Esophagus mucosa (tissue), 1 donor: ENCODE data around the gene SPTSSB. TPM values are rescaled to one million over a fixed set of nuclear protein-coding genes. Genes with fewer than 3 reads are reported as not detected.

Experiments
- ATAC-seq: fragments of 200-7000 bp; cut with Tn5 transposase; one replicate; pipeline ENCODE4 v1.9.1; 2020
- total RNA-seq: library from RNA; stranded (reverse); gene quantifications from one replicate; pipeline ENCODE4 v1.2.4, GENCODE V29; 2023
- donor health status: DM: yes; HTN: yes; CAD: no.

SPTSSB gene
- total RNA-seq, 1 donor from 2014 or later = 3.2 TPM

DNA sequence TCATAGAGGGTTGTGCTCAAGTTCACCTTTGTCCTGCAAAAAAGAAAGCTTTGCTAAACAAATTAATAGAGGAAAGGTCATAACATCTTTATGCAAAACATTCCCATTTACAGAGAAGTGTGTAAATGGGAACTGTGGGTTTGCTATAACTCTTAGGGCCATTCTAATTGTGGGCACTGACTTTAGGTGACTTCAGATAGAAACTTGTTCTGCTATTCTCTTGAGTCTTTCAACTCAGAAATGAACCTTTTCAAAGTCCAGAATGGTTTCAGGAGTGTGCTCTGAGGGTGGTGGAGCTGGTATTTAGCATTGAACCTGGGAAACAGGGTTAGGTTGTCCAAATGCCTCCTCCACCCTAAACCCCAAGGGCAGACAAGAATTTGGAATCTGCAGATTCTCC lies 34.0 kb downstream of the SPTSSB start:
- ATAC-seq = no peak

- ATAC-seq = no peak
Observed at GRCh38 chr3:161336661-161337060, 34.7 kb downstream of the SPTSSB start.

DNA sequence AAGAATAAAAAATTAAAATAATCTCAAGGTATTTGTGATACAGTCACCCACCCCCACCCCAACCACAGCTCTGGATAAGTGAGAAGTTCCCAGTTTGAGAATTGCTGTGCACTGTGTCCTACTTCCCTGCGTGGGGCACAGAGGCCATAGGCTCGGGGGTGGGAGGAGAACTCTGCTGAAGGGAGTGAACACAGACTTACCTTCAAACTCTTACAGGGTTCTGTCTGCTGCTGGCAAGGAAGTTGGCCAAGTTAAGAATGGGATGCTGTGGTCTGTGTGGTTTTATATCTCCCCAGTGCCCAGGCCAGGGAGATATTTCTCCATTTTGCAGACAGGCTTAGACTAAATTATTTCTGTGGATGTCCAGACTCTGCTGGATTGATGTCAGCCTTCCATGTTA lies 37.6 kb downstream of the SPTSSB start:
- ATAC-seq = no peak

- no peak for ATAC-seq
Observed at GRCh38 chr3:161332792-161333191, 38.5 kb downstream of the SPTSSB start.

DNA sequence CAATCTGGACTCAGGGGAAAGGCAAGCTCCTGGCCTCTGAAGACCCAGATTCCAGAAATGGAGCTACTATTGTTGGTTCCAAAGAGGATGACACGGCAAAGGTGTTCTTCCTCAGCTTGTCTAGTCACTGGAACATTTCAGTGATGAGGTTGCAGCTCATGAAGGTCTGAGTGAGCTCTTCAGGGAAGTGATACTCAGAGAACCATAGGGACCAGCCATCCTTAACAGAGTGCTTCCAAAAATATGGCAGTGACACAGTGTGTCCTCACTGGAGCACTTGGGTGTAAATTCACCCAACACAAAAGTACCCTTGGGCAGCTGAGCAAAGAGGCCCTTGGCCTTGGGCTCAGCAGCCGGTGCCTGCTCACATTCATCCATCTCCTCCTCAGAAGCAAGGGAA lies 46.3 kb downstream of the SPTSSB start:
- ATAC-seq = no peak

GRCh38 chr3:161323926-161324621 lies 47.2 kb downstream of the SPTSSB start:
- ATAC-seq = no peak

DNA sequence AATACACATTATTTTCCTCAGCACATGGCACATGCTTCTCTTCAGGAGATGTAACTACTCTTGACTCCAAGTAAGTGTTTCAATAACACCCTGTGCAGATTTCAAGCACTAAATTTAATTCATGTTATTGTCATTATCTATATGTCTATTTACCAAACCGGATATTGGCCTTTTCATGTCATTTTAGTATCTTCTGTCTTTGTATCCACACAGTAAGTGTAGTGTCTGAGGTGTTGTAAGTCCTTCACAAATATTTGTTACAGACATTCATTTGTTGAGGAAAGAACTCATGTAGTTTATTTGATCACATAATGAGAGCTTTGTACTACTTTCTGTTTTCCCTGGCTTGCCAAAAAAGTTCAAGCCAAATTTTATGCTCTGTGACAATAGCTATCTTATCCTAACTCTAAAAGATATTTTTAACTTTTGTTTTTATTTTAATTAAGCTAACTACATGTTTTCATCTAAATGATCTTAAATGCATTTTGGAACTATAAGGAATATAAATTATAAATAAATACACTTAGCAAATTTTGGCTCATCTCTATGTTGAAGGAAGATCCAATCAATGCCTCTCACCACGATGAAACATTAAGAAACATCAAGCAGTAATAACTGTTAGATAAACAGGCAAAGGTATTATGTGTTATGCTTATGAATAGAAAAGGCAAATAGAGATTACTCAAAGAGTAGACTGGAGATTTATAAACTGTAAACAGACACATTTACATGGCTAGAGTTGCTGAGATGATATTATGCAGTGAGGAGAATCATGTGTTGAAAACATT lies 48.3 kb downstream of the SPTSSB start:
- no peak for ATAC-seq

- ATAC-seq = no peak
Observed at GRCh38 chr3:161320837-161321236, 50.5 kb downstream of the SPTSSB start.

DNA sequence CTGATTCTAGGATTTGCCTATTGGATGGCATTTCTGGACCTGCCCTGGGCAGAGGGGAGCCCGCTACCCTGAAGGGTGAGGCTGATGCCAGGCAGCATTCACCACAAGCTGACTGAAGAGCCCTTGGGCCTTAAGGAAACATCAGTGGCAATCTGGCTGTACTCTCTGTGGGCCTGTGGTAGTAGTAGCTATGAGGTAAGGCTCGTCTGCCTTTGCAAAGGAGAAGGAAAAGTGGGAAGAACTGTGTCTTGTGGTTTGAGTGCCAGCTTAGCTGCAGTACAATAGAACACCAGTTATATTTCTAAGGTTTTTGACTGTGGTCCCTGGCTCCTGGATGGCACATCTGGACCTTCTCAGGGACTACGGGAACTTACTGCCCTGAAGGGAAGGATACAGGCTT lies 51.5 kb downstream of the SPTSSB start:
- no peak for ATAC-seq

GRCh38 chr3:161317077-161317476 lies 54.2 kb downstream of the SPTSSB start:
- no peak for ATAC-seq

DNA sequence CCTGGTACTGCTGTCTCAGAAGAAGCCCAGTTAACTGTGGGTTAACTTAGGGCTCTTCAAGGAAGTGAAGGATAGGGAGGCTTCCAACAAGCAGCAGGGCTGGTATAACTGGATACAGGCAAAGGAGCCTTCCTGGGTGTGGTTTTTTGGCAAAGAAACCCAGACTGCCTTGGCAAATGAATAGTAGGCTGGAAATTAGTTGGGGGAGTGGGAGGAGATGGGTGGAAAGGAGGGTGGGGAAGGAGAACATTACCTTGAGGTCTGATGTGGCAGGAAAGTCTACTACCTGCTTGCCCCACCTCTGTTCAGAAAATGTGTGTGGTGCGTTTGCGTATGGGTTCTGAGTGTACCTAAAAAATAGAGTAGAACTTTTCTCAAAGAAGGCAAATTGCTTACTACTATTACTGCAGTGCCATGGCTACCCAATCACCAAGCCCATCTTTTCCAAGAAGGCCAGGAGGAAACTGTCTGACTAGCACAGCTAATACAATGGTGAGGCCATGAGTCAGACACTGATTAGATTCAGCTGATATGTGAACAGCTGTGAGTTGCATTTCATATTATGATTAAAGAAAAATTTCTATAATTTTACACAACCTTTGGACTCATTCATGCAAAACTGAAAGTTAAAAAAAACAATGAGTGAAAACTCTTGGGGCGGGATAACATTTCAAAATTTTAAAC lies 55.2 kb downstream of the SPTSSB start:
- ATAC-seq = peak; percentile 97

GRCh38 chr3:161314836-161315395 lies 56.4 kb downstream of the SPTSSB start:
- ATAC-seq = peak; percentile 74

DNA sequence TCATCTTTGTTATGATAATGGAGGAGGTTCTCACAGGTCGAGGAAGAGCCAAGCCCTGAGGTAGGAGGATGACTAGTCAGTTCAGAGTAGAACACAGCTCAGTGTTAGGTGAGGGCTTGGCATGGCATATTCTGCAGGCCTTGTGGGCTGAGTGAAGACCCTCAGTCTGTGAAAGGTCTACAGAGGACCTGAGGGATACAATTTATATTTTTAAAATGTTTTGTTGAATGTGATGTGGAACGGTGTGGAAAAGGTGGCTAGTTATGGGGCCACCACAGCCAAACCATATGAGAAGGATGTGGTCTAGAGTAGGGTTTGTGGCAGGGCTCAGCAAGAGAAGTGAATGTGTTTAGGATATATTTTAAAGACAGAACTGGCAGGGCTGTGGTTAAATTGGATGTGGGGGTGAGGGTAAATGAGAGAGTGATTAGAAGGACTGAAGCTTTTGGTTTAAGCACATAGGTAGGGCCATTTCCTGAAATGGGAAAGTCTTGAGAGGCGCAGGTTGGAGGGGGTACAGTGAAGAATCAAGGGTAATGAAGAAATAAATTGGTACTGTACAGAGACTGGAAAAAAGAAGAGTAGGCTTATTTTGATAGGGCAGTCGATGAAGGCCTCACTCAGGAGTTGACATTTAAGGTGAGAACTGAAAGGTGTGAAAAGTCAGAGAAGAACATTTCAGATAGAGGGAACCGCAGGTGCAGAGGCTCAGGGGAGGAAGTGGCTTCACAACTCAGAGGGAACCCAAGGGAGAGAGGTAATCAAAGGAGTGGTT lies 60.5 kb downstream of the SPTSSB start:
- no peak for ATAC-seq

DNA sequence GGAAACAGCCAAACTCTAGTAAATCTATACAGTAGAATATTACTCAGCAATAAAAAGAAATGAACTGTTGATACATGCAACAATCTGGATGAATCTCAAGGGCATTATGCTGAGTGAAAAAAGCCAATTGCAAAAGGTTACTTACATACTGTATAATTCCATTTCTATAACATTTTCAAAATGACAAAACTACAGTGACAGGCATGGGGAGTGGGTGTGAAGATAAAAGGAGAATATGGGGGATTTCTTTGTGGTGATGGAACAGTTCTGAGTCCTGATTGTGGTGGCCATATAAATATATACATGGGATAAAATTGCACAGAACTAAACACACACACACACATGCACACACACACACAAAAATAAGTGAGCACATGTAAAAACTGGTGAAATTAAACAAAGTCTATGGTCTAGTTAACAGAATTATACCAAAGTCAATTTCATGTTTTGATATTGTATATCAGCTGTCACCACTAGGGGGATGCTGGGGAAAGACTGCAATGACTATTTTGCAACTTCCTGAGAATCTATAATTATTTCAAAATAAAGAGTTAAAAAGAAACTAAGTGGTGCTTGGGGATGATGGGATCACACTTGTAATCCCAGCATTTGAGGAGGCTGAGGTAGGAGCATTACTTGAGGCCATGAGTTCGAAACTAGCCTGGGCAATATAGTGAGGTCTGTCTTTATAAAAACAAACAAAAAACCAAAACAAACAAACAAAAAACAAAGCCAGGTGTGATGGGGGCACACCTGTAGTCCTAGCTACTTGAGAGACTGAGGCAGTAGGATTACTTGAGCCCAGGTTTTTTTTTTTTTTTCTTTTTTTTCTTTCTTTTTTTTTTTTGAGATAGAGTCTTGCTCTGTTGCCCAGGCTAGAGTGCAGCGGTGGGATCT lies 66.0 kb downstream of the SPTSSB start:
- no peak for ATAC-seq

GRCh38 chr3:161296814-161297213 lies 74.5 kb downstream of the SPTSSB start:
- peak; percentile 56 for ATAC-seq

- no peak for ATAC-seq
Observed at GRCh38 chr3:161295325-161295724, 76.0 kb downstream of the SPTSSB start.

Other genes starting within 250 kb of the SPTSSB start
- 35.3 TPM for gene NMD3, start 150.2 kb downstream of the SPTSSB start, total RNA-seq
- gene OTOL1, start 125.3 kb upstream of the SPTSSB start, total RNA-seq = not detected